ENCODE data around the gene FRYL. TPM values are rescaled to one million over a fixed set of nuclear protein-coding genes. Genes with fewer than 3 reads are reported as not detected.
"Not testable (repeated sequence)": the region's sequence is repeated elsewhere in the genome, so short reads cannot be mapped to it uniquely, and the experiment has no call there.

FRYL gene
- total RNA-seq (2022) (52.3 and 53.9 TPM in 2 replicates), Bru-seq, nascent RNA (percentile 84 among the genes with signal in this experiment), BruChase-seq, experiment 1, labeled RNA remaining after a 6-hour chase (percentile 75 among the genes with signal in this experiment), BruChase-seq, experiment 2, labeled RNA remaining after a 2-hour chase (percentile 76 among the genes with signal in this experiment)
- long read RNA-seq, partial matches to known transcripts, result 3 of 6 reads
- long read RNA-seq, other reads (novel, unspliced or antisense), result 3 of 6 reads

- Mint-ChIP-seq H3K27ac (ENCODE audit: low read depth, unreplicated experiment) (peak within 1 kb of the TSS; percentile 96), H3K4me3 (ENCODE audit: unreplicated experiment) (peak within 1 kb of the TSS; percentile 94), H3K36me3 (ENCODE audit: insufficient read depth, unreplicated experiment) (no peaks in the 10 kb centered on the region), H3K4me1 (ENCODE audit: insufficient read depth, unreplicated experiment) (peaks cover 25% of the 10 kb centered on the region), H3K27me3 (ENCODE audit: insufficient read depth, unreplicated experiment) (no peaks in the 10 kb centered on the region), H3K9me3 (ENCODE audit: unreplicated experiment) (no peaks in the 10 kb centered on the region)
- peak; percentile 100 for DNase-seq (ENCODE audit: unreplicated experiment)
- BruUV-seq (replicated peaks), result no TSS peak
- no peak for TF ChIP-seq CTCF (IDR thresholded peaks at IDR 0.05; ENCODE audit: unreplicated experiment)
- intact Hi-C loops (cut with micrococcal nuclease), result loop anchor here (1.0 to 5.0 kb wide), 6 partner anchors 50 to 202 kb away; partner anchors contain the start of gene OCIAD2
- POLR2A ChIA-PET, result interaction anchor here (0.6 to 6.4 kb wide), 62 partner anchors 10 to 476 kb away, joined by 3 to 223 read pairs (median 6); partner anchors contain the start of genes OCIAD1, OCIAD2 and SLAIN2
- CTCF ChIA-PET, result interaction anchor here (0.7 to 2.4 kb wide), 12 partner anchors 11 to 223 kb away, joined by 3 to 9 read pairs (median 4); partner anchors contain the start of gene OCIAD1
Observed at GRCh38 chr4:48779998-48780864, at the start of gene FRYL. FRYL (minus strand) TSS chr4:48780279; CDS start chr4:48634410, 145,869 bp downstream.

GRCh38 chr4:48827622-48828021 lies 47.5 kb upstream of the FRYL start:
- DNase-seq (ENCODE audit: unreplicated experiment), result no peak
- intact Hi-C loops (cut with micrococcal nuclease), result no loop called here
- TF ChIP-seq CTCF (IDR thresholded peaks at IDR 0.05; ENCODE audit: unreplicated experiment), result no peak
- no peaks in the 10 kb centered on the region for H3K27me3 Mint-ChIP-seq (ENCODE audit: insufficient read depth, unreplicated experiment)
- H3K4me3 Mint-ChIP-seq (ENCODE audit: unreplicated experiment), result no peak overlapping the region
- no TSS peak for BruUV-seq (replicated peaks)
- H3K36me3 Mint-ChIP-seq (ENCODE audit: insufficient read depth, unreplicated experiment), result peaks cover 8% of the 10 kb centered on the region
- ChIA-PET POLR2A (interaction anchor here (1.9 kb wide), 1 partner anchor 48 kb away, joined by 11 read pairs; the partner anchor contains the start of gene FRYL), CTCF (no interaction called here)
- no peaks in the 10 kb centered on the region for H3K4me1 Mint-ChIP-seq (ENCODE audit: insufficient read depth, unreplicated experiment)
- H3K27ac Mint-ChIP-seq (ENCODE audit: low read depth, unreplicated experiment), result no peak overlapping the region
- H3K9me3 Mint-ChIP-seq (ENCODE audit: unreplicated experiment), result no peaks in the 10 kb centered on the region

- H3K9me3 Mint-ChIP-seq (ENCODE audit: unreplicated experiment); BruUV-seq (replicated peaks); H3K27ac Mint-ChIP-seq (ENCODE audit: low read depth, unreplicated experiment); H3K27me3 Mint-ChIP-seq (ENCODE audit: insufficient read depth, unreplicated experiment); DNase-seq (ENCODE audit: unreplicated experiment); intact Hi-C loops (cut with micrococcal nuclease); H3K36me3 Mint-ChIP-seq (ENCODE audit: insufficient read depth, unreplicated experiment); H3K4me3 Mint-ChIP-seq (ENCODE audit: unreplicated experiment); H3K4me1 Mint-ChIP-seq (ENCODE audit: insufficient read depth, unreplicated experiment); CTCF ChIA-PET; POLR2A ChIA-PET: not testable (repeated sequence)
Observed at GRCh38 chr4:48821431-48821830, 41.4 kb upstream of the FRYL start.

- H3K27me3 Mint-ChIP-seq (ENCODE audit: insufficient read depth, unreplicated experiment), result no peaks in the 10 kb centered on the region
- ChIA-PET POLR2A (interaction anchor here (0.6 kb wide), 1 partner anchor 38 kb away, joined by 3 read pairs; no protein-coding TSS in a partner anchor), CTCF (interaction anchor here (0.9 kb wide), 1 partner anchor 15 kb away, joined by 4 read pairs; no protein-coding TSS in a partner anchor)
- no peak for TF ChIP-seq CTCF (IDR thresholded peaks at IDR 0.05; ENCODE audit: unreplicated experiment)
- no peaks in the 10 kb centered on the region for H3K36me3 Mint-ChIP-seq (ENCODE audit: insufficient read depth, unreplicated experiment)
- H3K27ac Mint-ChIP-seq (ENCODE audit: low read depth, unreplicated experiment), result no peak overlapping the region
- H3K4me1 Mint-ChIP-seq (ENCODE audit: insufficient read depth, unreplicated experiment), result no peaks in the 10 kb centered on the region
- no peak for DNase-seq (ENCODE audit: unreplicated experiment)
- peaks cover 7% of the 10 kb centered on the region for H3K9me3 Mint-ChIP-seq (ENCODE audit: unreplicated experiment)
- BruUV-seq (replicated peaks), result no TSS peak
- intact Hi-C loops (cut with micrococcal nuclease), result no loop called here
- no peak overlapping the region for H3K4me3 Mint-ChIP-seq (ENCODE audit: unreplicated experiment)
Observed at GRCh38 chr4:48816971-48817370, 36.9 kb upstream of the FRYL start.

- DNase-seq (ENCODE audit: unreplicated experiment); POLR2A ChIA-PET; H3K27ac Mint-ChIP-seq (ENCODE audit: low read depth, unreplicated experiment); intact Hi-C loops (cut with micrococcal nuclease); H3K27me3 Mint-ChIP-seq (ENCODE audit: insufficient read depth, unreplicated experiment); H3K4me3 Mint-ChIP-seq (ENCODE audit: unreplicated experiment); H3K9me3 Mint-ChIP-seq (ENCODE audit: unreplicated experiment); H3K36me3 Mint-ChIP-seq (ENCODE audit: insufficient read depth, unreplicated experiment); BruUV-seq (replicated peaks); H3K4me1 Mint-ChIP-seq (ENCODE audit: insufficient read depth, unreplicated experiment): not testable (repeated sequence)
- CTCF ChIA-PET, result interaction anchor here (0.9 kb wide), 1 partner anchor 16 kb away, joined by 4 read pairs; no protein-coding TSS in a partner anchor
Observed at GRCh38 chr4:48816297-48816696, 36.2 kb upstream of the FRYL start.
